COR-L47 (cell line): ENCODE data around the gene NDOR1.
A peak's percentile ranks its signal among the peaks of the same experiment; 100 is the strongest.

Experiments
- DNase-seq: peaks from one replicate; lab custom pipeline; 2025; lab: John Stamatoyannopoulos, UW

NDOR1 gene

GRCh38 chr9:137205126-137206069, at the start of gene NDOR1, which contains the start of gene TMEM203:
Gene NDOR1, plus strand, starts transcription at chr9:137205700. Its CDS starts 78 bp downstream, at chr9:137205778.
Gene TMEM203, minus strand, starts transcription at chr9:137205648. Its CDS starts 234 bp downstream, at chr9:137205414.
- peak; percentile 70 for DNase-seq

GRCh38 chr9:137156567-137157375, 48.7 kb upstream of the NDOR1 start:
- DNase-seq = no peak

GRCh38 chr9:137157618-137158415, 47.7 kb upstream of the NDOR1 start:
- DNase-seq = no peak

- no peak for DNase-seq
These were observed 46.9 kb upstream of the NDOR1 start for GRCh38 chr9:137158625-137159024.

GRCh38 chr9:137159105-137160053, 46.1 kb upstream of the NDOR1 start:
- DNase-seq = no peak

- no peak for DNase-seq
These were observed 45.5 kb upstream of the NDOR1 start for GRCh38 chr9:137160054-137160425.

GRCh38 chr9:137160716-137161557, 44.6 kb upstream of the NDOR1 start:
- DNase-seq = no peak

GRCh38 chr9:137161558-137162486, 43.7 kb upstream of the NDOR1 start:
- no peak for DNase-seq

- no peak for DNase-seq
These were observed 42.8 kb upstream of the NDOR1 start for GRCh38 chr9:137162505-137163364.

GRCh38 chr9:137163365-137163715, 42.2 kb upstream of the NDOR1 start:
- no peak for DNase-seq

- no peak for DNase-seq
These were observed 41.7 kb upstream of the NDOR1 start for GRCh38 chr9:137163805-137164204.

- no peak for DNase-seq
These were observed 40.9 kb upstream of the NDOR1 start for GRCh38 chr9:137164370-137165249.

- DNase-seq = no peak
These were observed 40.2 kb upstream of the NDOR1 start for GRCh38 chr9:137165250-137165836.

- DNase-seq = no peak
These were observed 38.9 kb upstream of the NDOR1 start for GRCh38 chr9:137166380-137167229.

GRCh38 chr9:137167277-137167746, 38.2 kb upstream of the NDOR1 start:
- no peak for DNase-seq
